GM21515 (cell line): ENCODE data around the gene SNTB2.
A peak's percentile ranks its signal among the peaks of the same experiment; 100 is the strongest.

Experiments used
- ATAC-seq: cut with Tn5 transposase; IDR thresholded peaks from one replicate; pipeline ENCODE4 v1.9.1; 2021; ENCODE audit not compliant: unreplicated experiment

The SNTB2 gene

GRCh38 chr16:69179328-69180010 is 7.5 kb upstream of the SNTB2 start:
- no peak for ATAC-seq

GRCh38 chr16:69180011-69180338 is 7.0 kb upstream of the SNTB2 start:
- ATAC-seq: no peak

DNA sequence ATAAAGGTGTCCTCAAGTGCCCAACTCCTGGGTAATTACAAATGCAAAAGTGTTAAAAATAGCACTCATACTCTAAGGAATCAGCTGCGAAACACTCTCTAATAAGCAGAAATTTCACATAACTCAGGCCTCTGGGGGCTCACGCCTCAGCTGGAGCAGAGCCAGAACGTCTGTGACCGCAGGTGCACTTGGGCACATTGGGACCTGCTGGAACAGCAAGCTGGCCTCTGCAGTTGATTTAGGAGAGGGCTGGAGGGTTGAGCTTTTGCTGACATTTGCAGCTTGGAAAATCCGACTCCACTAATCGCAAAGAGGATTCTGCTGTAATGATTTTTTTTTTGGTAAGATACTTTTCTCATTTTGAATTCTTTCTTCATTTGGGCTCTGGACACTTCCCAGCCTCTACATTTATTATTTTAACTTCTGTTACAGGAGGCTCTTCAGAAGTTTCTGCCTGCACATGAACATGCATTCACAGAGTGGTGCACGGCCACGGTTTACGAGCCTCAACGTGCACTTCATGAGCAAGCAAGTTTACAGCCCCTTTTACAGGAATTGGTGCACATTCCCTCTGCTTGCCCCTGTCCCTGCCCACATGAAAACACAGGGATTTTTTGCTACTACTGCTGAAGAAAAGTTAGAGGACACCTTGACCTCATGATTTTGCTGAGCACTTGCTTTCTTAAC is 4.1 kb upstream of the SNTB2 start:
- ATAC-seq: no peak

GRCh38 chr16:69187446-69188235 is 677 bp downstream of the SNTB2 start:
- peak; percentile 21 for ATAC-seq

DNA sequence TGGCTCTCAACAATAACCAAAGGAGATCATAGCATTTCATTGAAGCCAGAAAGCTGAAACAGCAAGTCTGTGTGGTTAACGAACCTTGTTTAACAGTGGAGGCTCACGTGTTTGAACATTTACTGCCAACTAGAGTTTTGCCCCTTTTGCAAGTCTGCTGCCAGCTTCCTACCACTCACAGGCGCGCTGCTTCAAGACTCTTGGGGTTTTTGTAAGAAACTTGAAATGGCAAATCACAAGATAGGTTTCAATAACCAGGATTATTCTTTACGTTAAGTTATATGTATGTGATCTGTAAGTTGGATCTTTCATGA is 1.2 kb downstream of the SNTB2 start:
- ATAC-seq: no peak

- no peak for ATAC-seq
Measured at GRCh38 chr16:69188716-69189115, 1.8 kb downstream of the SNTB2 start.

DNA sequence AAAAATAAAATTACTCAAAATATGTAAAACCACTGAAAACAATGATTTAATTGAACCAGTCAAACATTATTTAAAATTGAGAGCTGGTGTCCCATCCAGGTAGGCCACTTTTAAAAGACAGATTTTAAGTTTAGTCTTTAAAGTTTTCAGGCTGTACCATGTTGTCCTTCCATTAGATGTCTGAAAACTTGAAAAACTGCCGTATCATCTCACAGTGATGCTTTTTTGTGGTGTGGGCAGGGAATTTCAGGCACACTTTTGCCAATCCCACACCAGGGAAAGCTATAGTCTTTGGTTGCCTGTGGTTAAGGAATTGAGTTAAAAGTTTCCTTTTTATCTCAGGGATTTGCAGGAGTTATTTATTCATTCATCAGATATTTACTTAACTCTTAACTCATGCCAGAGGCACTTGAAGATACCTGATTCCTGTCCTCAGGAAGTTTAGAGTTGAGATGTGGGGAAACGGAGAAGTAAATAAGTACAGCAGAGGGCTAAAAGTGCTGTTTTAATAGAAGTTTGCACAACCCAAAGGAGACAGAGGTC is 3.2 kb downstream of the SNTB2 start:
- ATAC-seq: no peak

- ATAC-seq: no peak
Measured at GRCh38 chr16:69190598-69190997, 3.6 kb downstream of the SNTB2 start.

DNA sequence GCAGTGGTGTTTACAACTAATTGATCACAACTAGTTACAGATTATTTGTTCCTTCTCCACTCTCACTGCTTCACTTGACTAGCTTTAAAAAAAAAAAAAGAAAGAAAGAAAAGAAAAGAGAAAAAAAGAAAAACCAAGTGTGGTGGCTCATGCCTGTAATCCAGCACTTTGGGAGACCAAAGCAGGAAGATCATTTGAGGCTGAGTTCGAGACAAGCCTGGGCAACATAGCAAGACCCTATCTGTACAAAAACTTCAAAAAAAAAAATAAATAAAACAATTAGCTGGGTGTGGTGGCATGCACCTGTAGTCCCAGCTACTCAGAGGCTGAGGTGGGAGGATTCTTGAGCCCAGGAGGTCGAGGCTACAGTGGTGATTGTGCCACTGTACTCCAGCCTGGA is 4.2 kb downstream of the SNTB2 start:
- no peak for ATAC-seq

- ATAC-seq: no peak
Measured at GRCh38 chr16:69193855-69194254, 6.9 kb downstream of the SNTB2 start.

GRCh38 chr16:69194488-69194887 is 7.5 kb downstream of the SNTB2 start:
- no peak for ATAC-seq

DNA sequence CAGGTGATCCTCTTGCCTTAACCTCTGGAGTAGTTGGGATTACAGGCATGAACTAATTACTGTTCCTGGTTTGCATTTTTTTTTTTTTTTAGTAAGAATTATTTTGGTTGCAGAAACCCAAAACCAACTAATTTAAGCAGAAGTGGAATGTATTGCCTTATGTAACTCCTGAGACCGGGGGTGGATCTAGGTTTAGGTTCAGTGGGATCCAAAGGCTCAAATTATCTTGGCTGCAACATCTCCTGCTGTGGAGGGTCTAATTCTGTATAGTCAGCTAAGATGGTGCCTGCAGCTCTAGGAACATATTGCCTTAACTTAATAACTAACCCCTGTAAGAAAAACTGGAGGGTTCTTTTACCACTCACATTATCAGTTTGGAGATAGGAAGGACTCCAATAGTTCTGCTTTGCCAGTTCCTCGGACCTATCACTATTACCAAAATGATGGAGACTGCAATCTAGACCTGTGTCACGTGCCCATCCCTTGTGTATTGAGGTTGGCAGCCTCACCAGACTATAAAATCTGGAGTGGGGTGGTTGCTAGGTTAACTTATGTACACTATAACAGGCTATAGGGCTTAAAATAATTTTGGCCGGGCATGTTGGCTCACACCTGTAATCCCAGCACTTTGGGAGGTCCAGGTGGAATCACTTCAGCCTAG is 8.5 kb downstream of the SNTB2 start:
- no peak for ATAC-seq

DNA sequence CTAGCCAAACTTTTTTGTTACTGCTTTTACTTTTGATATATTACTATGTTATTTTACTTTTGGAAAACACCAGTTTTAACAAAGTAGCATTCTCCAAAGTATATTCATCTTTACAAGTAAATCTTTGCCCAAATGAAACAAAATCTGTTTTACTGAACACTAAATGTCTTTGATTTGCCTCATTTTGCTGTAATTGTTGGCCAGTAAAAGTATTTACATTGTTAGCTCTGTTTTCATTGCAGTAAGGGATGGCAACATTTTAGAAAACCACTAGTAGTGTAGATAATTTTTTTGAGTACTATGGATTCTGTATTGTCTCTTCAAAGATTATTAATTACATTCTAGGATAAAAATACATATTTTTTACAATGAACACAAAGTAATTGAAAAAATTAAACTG is 10.6 kb downstream of the SNTB2 start:
- ATAC-seq: no peak

DNA sequence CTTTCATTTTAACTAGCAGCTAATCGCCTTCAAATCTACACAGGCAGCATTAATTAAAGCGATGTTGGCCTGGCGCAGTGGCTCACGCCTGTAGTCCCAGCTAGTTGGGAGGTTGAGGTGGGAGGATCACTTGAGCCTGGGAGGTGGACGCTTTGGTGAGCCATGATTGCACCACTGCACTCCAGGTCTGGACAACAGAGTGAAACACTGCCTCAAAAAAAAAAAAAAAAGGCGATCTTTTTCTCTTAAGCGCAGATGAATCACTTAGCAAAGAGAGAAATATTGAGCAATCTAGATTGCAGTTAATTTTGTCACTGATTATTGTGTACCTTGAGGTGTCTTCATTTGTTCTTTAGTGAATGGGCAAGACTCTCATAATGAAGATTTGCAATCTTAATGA is 12.4 kb downstream of the SNTB2 start:
- no peak for ATAC-seq

GRCh38 chr16:69201291-69201690 is 14.3 kb downstream of the SNTB2 start:
- ATAC-seq: no peak

GRCh38 chr16:69201787-69202186 is 14.8 kb downstream of the SNTB2 start:
- ATAC-seq: no peak

- no peak for ATAC-seq
Measured at GRCh38 chr16:69204172-69204571, 17.2 kb downstream of the SNTB2 start.

DNA sequence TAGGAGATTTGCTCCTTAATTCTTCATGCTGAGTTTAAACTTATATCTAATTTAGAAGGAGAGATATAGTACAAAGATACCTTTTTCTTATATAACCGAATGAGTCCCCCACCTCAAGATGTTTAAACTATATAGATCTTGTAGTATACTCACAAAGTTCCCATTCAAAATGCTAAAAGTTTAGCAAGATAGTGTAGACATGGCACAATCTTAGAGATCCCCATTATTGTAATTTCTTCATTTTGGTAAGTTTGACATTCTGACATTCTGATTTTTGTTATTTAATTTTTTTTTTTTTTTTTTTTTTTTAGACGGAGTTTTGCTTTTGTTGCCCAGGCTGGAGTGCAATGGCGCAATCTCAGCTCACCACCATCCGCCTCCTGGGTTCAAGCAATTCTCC is 22.8 kb downstream of the SNTB2 start:
- no peak for ATAC-seq

- no peak for ATAC-seq
Measured at GRCh38 chr16:69217433-69217832, 30.5 kb downstream of the SNTB2 start.

DNA sequence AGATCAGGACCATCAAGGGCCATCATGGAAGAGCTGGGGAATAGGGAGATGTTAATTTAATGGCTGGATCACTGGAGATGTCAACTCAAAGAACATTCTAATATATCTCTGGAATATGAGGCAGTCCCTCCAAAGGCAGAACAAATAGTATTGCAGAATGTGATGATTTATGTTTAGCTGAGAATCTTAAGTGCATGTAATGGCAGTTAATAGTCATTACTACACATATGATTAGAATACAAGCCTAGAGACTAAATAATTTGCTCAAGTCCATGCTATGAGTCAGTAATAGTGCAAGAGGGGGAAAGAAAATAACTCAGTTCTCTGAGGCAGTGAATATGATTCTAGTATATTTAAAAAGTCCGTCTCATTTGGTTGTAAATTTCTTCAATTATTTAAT is 32.3 kb downstream of the SNTB2 start:
- no peak for ATAC-seq

- ATAC-seq: no peak
Measured at GRCh38 chr16:69223882-69224281, 36.9 kb downstream of the SNTB2 start.

DNA sequence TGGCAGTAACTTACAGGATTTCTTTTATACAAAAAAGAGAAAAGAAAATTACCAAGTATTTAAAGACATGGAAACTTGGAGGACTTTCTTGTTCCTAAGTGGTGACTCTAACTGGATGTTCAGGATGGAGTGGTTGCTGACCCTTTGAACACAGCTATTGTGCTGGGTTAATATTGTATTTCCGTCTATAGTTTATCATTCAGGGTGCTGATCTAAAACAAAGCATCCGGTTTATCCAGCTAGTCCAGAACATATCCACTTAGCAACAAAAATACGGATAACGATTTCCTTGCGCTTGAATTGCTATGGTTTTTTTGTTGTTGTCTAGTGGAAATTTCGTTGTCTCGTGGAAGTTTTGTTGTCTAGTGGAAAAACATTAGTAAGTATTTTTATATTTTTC is 38.2 kb downstream of the SNTB2 start:
- no peak for ATAC-seq
